ENCODE data around the gene TET3.

TET3 gene

DNA sequence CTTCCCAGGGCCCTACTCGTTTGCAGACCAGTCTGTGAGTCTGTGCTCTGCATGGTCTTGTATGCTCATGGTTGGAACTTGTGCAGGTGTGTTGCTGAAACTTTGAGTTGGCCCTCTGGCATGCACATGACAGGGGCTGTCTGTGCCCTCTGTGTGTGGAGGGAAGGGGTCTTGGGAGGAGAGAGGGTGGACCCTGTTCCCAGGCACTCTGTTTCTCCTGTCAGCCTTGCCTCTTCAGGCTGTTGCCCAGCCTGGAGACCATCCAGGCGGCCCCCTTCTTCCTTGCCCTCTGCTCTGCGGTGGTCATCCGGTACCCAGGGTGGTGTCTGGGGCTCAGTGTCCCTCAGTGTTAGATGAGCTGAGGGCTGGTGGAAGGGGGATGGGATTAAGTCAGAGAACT, 39.5 kb downstream of the TET3 start:
- DNase-seq (ENCODE audit: low spot score), result no peak
- TF ChIP-seq, protein P1, sequence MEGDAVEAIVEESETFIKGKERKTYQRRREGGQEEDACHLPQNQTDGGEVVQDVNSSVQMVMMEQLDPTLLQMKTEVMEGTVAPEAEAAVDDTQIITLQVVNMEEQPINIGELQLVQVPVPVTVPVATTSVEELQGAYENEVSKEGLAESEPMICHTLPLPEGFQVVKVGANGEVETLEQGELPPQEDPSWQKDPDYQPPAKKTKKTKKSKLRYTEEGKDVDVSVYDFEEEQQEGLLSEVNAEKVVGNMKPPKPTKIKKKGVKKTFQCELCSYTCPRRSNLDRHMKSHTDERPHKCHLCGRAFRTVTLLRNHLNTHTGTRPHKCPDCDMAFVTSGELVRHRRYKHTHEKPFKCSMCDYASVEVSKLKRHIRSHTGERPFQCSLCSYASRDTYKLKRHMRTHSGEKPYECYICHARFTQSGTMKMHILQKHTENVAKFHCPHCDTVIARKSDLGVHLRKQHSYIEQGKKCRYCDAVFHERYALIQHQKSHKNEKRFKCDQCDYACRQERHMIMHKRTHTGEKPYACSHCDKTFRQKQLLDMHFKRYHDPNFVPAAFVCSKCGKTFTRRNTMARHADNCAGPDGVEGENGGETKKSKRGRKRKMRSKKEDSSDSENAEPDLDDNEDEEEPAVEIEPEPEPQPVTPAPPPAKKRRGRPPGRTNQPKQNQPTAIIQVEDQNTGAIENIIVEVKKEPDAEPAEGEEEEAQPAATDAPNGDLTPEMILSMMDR (IDR thresholded peaks at IDR 0.05; ENCODE audit: borderline replicate concordance, control extremely low read depth, extremely low read depth, insufficient read depth, missing control alignments), result no peak
- in situ Hi-C loops (cut with MboI; ENCODE audit: low sequenced_read_pairs, unreplicated experiment), result no loop called here

DNA sequence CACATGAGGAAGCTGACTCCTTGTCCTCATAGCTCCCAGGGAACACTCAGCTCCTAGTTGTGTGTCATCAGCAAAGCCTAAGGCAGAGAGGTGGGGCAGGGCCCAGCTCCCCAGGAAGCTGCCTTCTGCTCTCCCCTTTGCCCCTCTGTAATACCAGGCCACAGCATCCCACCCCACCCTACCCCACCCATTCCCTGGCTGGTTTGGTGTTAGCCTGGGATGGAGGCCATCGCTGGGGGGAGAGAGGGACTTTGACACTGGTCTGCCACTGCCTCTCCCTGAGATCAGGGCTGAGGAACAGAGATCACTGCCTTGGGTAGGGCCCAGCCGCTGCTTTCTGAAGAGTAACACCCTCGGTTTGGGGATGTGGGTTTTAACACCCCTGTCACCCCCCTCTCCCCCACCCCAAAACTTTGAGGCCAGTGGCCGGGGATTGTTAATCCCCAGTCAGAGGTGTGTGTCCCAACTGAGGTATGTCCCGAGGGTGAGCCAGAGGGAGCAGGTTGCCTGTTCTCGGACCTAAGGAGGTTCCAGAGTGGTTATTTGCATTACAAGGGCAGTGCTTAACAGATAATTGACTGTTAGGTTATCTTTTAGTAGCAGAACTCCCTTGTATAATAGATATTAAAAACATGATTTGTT, 41.4 kb downstream of the TET3 start:
- in situ Hi-C loops (cut with MboI; ENCODE audit: low sequenced_read_pairs, unreplicated experiment), result no loop called here
- DNase-seq (ENCODE audit: low spot score), result no peak
- TF ChIP-seq, protein P1 (IDR thresholded peaks at IDR 0.05; ENCODE audit: borderline replicate concordance, control extremely low read depth, extremely low read depth, insufficient read depth, missing control alignments), result no peak

- TF ChIP-seq, protein P1 (IDR thresholded peaks at IDR 0.05; ENCODE audit: borderline replicate concordance, control extremely low read depth, extremely low read depth, insufficient read depth, missing control alignments), result no peak
- in situ Hi-C loops (cut with MboI; ENCODE audit: low sequenced_read_pairs, unreplicated experiment), result no loop called here
- no peak for DNase-seq (ENCODE audit: low spot score)
These were observed 42.1 kb downstream of the TET3 start for GRCh38 chr2:74026687-74027241.

- in situ Hi-C loops (cut with MboI; ENCODE audit: low sequenced_read_pairs, unreplicated experiment), result no loop called here
- TF ChIP-seq, protein P1 (IDR thresholded peaks at IDR 0.05; ENCODE audit: borderline replicate concordance, control extremely low read depth, extremely low read depth, insufficient read depth, missing control alignments), result no peak
- no peak for DNase-seq (ENCODE audit: low spot score)
These were observed 42.8 kb downstream of the TET3 start for GRCh38 chr2:74027496-74027895.

GRCh38 chr2:74028290-74028689, 43.6 kb downstream of the TET3 start:
- in situ Hi-C loops (cut with MboI; ENCODE audit: low sequenced_read_pairs, unreplicated experiment), result no loop called here
- TF ChIP-seq, protein P1 (IDR thresholded peaks at IDR 0.05; ENCODE audit: borderline replicate concordance, control extremely low read depth, extremely low read depth, insufficient read depth, missing control alignments), result no peak
- DNase-seq (ENCODE audit: low spot score), result no peak

GRCh38 chr2:74028741-74029140, 44.0 kb downstream of the TET3 start:
- TF ChIP-seq, protein P1 (IDR thresholded peaks at IDR 0.05; ENCODE audit: borderline replicate concordance, control extremely low read depth, extremely low read depth, insufficient read depth, missing control alignments), result no peak
- DNase-seq (ENCODE audit: low spot score), result no peak
- in situ Hi-C loops (cut with MboI; ENCODE audit: low sequenced_read_pairs, unreplicated experiment), result no loop called here

Measured in GM13976 (cell line).